ENCODE measurements around the gene STK16.

- TF ChIP-seq CTCF (IDR thresholded peaks at IDR 0.05) (no peak), POLR2AphosphoS5 (IDR thresholded peaks at IDR 0.05) (peak in 2 of 3 donors; percentile 73 to 97), EP300 (IDR thresholded peaks at IDR 0.05) (no peak), POLR2A (IDR thresholded peaks at IDR 0.05) (peak in 1 of 2 donors; percentile 40)
Measured at GRCh38 chr2:219229305-219230058, 15.8 kb upstream of the STK16 start, which contains the start of the genes ANKZF1 and ATG9A.

Measured in suprapubic skin (tissue), 4 donors.